ENCODE measurements around the gene EHD1. TPM values are rescaled to one million over a fixed set of nuclear protein-coding genes. Genes with fewer than 3 reads are reported as not detected.
"Not testable (repeated sequence)": the region's sequence is repeated elsewhere in the genome, so short reads cannot be mapped to it uniquely, and the experiment has no call there.

EHD1 gene
- polyA plus RNA-seq, 3 donors = 30.3 to 212 (median 48.4) TPM

- WGBS (ENCODE audit: insufficient coverage) = 79% methylated on average over 9 of the region's 11 CpGs
- no peaks in the 10 kb centered on the region for H3K79me2 ChIP-seq (ENCODE audit: insufficient read depth, low read length)
- no peaks in the 10 kb centered on the region for H3K9me3 ChIP-seq (replicated peaks in 1 of 2; ENCODE audit: control insufficient read depth in 1 of 2, insufficient read depth in 1 of 2, low read length in 2 of 2)
- H3K4me3 Mint-ChIP-seq = no peak overlapping the region
- intact Hi-C loops (cut with micrococcal nuclease) = no loop called here
- H3K4me2 ChIP-seq (replicated peaks; ENCODE audit: extremely low read depth, low read length, poor library complexity, severe bottlenecking) = no peak overlapping the region
- no peak overlapping the region for H3K27ac ChIP-seq (ENCODE audit: low read depth in 1 of 2, low read length in 2 of 2)
- DNase-seq = no peak
- no peaks in the 10 kb centered on the region for H3K27me3 ChIP-seq (ENCODE audit: control insufficient read depth in 2 of 2, insufficient read depth in 2 of 2, low read length in 2 of 2)
- peaks cover 0 to 2% (median 0%) of the 10 kb centered on the region in 7 donors for H3K9me3 Mint-ChIP-seq
- H2AFZ ChIP-seq (ENCODE audit: insufficient read depth, low read depth, low read length, poor library complexity, severe bottlenecking) = no peak overlapping the region
- H3K4me3 ChIP-seq (replicated peaks in 1 of 3; ENCODE audit: low read depth in 2 of 3, low read length in 3 of 3) = no peak overlapping the region
- peak overlapping the region in 1 of 7 donors; percentile 78 for H3K27ac Mint-ChIP-seq
- no peaks in the 10 kb centered on the region for H3K4me1 Mint-ChIP-seq
- H3K36me3 ChIP-seq (replicated peaks in 1 of 2; ENCODE audit: control insufficient read depth in 1 of 2, insufficient read depth in 2 of 2, low read length in 2 of 2) = no peaks in the 10 kb centered on the region
- H4K20me1 ChIP-seq (ENCODE audit: insufficient read depth, low read length) = no peaks in the 10 kb centered on the region
- no peaks in the 10 kb centered on the region for H3K36me3 Mint-ChIP-seq
- no peak for TF ChIP-seq CTCF (IDR thresholded peaks at IDR 0.05)
- H3K4me1 ChIP-seq (ENCODE audit: control insufficient read depth in 1 of 2, insufficient read depth in 2 of 2, low read length in 2 of 2) = no peaks in the 10 kb centered on the region
- H3K27me3 Mint-ChIP-seq (ENCODE audit: low read depth in 3 of 3) = peaks cover 0 to 4% (median 0%) of the 10 kb centered on the region in 3 donors
- H3K9ac ChIP-seq (ENCODE audit: insufficient read depth, low read length, poor library complexity, severe bottlenecking) = no peak overlapping the region
Measured at GRCh38 chr11:64823568-64824119, 54.8 kb downstream of the EHD1 start.

- Histone ChIP-seq H3K9me3 (replicated peaks in 1 of 2; ENCODE audit: control insufficient read depth in 1 of 2, insufficient read depth in 1 of 2, low read length in 2 of 2) (no peaks in the 10 kb centered on the region), H3K27ac (ENCODE audit: low read depth in 1 of 2, low read length in 2 of 2) (no peak overlapping the region), H3K4me2 (replicated peaks; ENCODE audit: extremely low read depth, low read length, poor library complexity, severe bottlenecking) (no peak overlapping the region), H3K9ac (ENCODE audit: insufficient read depth, low read length, poor library complexity, severe bottlenecking) (no peak overlapping the region), H3K27me3 (ENCODE audit: control insufficient read depth in 2 of 2, insufficient read depth in 2 of 2, low read length in 2 of 2) (no peaks in the 10 kb centered on the region), H3K79me2 (ENCODE audit: insufficient read depth, low read length) (no peaks in the 10 kb centered on the region), H3K36me3 (replicated peaks in 1 of 2; ENCODE audit: control insufficient read depth in 1 of 2, insufficient read depth in 2 of 2, low read length in 2 of 2) (no peaks in the 10 kb centered on the region), H4K20me1 (ENCODE audit: insufficient read depth, low read length) (no peaks in the 10 kb centered on the region), H3K4me1 (ENCODE audit: control insufficient read depth in 1 of 2, insufficient read depth in 2 of 2, low read length in 2 of 2) (no peaks in the 10 kb centered on the region), H3K4me3 (replicated peaks in 1 of 3; ENCODE audit: low read depth in 2 of 3, low read length in 3 of 3) (no peak overlapping the region), H2AFZ (ENCODE audit: insufficient read depth, low read depth, low read length, poor library complexity, severe bottlenecking) (no peak overlapping the region)
- 85% methylated on average over 3 of the region's 3 CpGs for WGBS (ENCODE audit: insufficient coverage)
- Mint-ChIP-seq H3K4me1 (no peaks in the 10 kb centered on the region), H3K36me3 (no peaks in the 10 kb centered on the region), H3K27ac (peak overlapping the region in 1 of 7 donors; percentile 22), H3K9me3 (no peaks in the 10 kb centered on the region), H3K4me3 (no peak overlapping the region), H3K27me3 (ENCODE audit: low read depth in 3 of 3) (peaks cover 0 to 4% (median 0%) of the 10 kb centered on the region in 3 donors)
- no peak for DNase-seq
- intact Hi-C loops (cut with micrococcal nuclease) = no loop called here
- no peak for TF ChIP-seq CTCF (IDR thresholded peaks at IDR 0.05)
Measured at GRCh38 chr11:64817476-64817875, 60.9 kb downstream of the EHD1 start.

- H3K4me1 ChIP-seq (ENCODE audit: control insufficient read depth in 1 of 2, insufficient read depth in 2 of 2, low read length in 2 of 2); DNase-seq; H3K27me3 Mint-ChIP-seq (ENCODE audit: low read depth in 3 of 3); H3K27ac ChIP-seq (ENCODE audit: low read depth in 1 of 2, low read length in 2 of 2); H3K4me1 Mint-ChIP-seq; H3K4me2 ChIP-seq (replicated peaks; ENCODE audit: extremely low read depth, low read length, poor library complexity, severe bottlenecking); H3K9me3 ChIP-seq (replicated peaks in 1 of 2; ENCODE audit: control insufficient read depth in 1 of 2, insufficient read depth in 1 of 2, low read length in 2 of 2); H3K27ac Mint-ChIP-seq; H4K20me1 ChIP-seq (ENCODE audit: insufficient read depth, low read length); intact Hi-C loops (cut with micrococcal nuclease); H3K4me3 Mint-ChIP-seq; H3K9ac ChIP-seq (ENCODE audit: insufficient read depth, low read length, poor library complexity, severe bottlenecking); H2AFZ ChIP-seq (ENCODE audit: insufficient read depth, low read depth, low read length, poor library complexity, severe bottlenecking); H3K79me2 ChIP-seq (ENCODE audit: insufficient read depth, low read length); H3K27me3 ChIP-seq (ENCODE audit: control insufficient read depth in 2 of 2, insufficient read depth in 2 of 2, low read length in 2 of 2); H3K9me3 Mint-ChIP-seq; H3K4me3 ChIP-seq (replicated peaks in 1 of 3; ENCODE audit: low read depth in 2 of 3, low read length in 3 of 3); H3K36me3 Mint-ChIP-seq; H3K36me3 ChIP-seq (replicated peaks in 1 of 2; ENCODE audit: control insufficient read depth in 1 of 2, insufficient read depth in 2 of 2, low read length in 2 of 2): not testable (repeated sequence)
- WGBS (ENCODE audit: insufficient coverage) = 97% methylated on average over 3 of the region's 5 CpGs
Measured at GRCh38 chr11:64815433-64815832, 63.0 kb downstream of the EHD1 start.

Data from CD14-positive monocyte (primary cell).